Skeletal muscle tissue (tissue), 4 donors: ENCODE measurements around the gene KRTAP4-3. TPM values are rescaled to one million over a fixed set of nuclear protein-coding genes. Genes with fewer than 3 reads are reported as not detected.

Source experiments
- H3K27ac ChIP-seq: one replicate; pipeline ENCODE4 v1.7.0; 2013; ENCODE audit warnings: mild to moderate bottlenecking, low read depth, low read length, inconsistent platforms
- H3K27me3 ChIP-seq, 3 donors: one replicate each; pipeline ENCODE4 v1.7.0; 2013; ENCODE audit warnings: low read length in 3 of 3; ENCODE audit not compliant: control insufficient read depth in 3 of 3, insufficient read depth in 3 of 3
- H3K36me3 ChIP-seq, 3 donors: one replicate each; pipeline ENCODE4 v1.7.0; 2013; ENCODE audit warnings: low read length in 3 of 3; ENCODE audit not compliant: control insufficient read depth in 3 of 3, insufficient read depth in 3 of 3
- H3K4me1 ChIP-seq, 3 donors: one replicate each; pipeline ENCODE4 v1.7.0; 2013; ENCODE audit warnings: low read length in 3 of 3, mild to moderate bottlenecking in 3 of 3; ENCODE audit not compliant: control insufficient read depth in 3 of 3, insufficient read depth in 3 of 3
- H3K4me3 ChIP-seq, 3 donors: one replicate each; pipeline ENCODE4 v1.7.0; 2013; ENCODE audit warnings: low read length in 3 of 3
- H3K9ac ChIP-seq, 3 donors: one replicate each; pipeline ENCODE4 v1.7.0; 2013; ENCODE audit warnings: low read length in 3 of 3, mild to moderate bottlenecking in 3 of 3, moderate library complexity in 2 of 3, low read depth in 1 of 3
- H3K9me3 ChIP-seq, 3 donors: one replicate each; pipeline ENCODE4 v1.7.0; 2013; ENCODE audit warnings: low read length in 3 of 3; ENCODE audit not compliant: control insufficient read depth in 3 of 3
- total RNA-seq: library from RNA; depleted of rRNA; stranded (reverse); fragments of >200 nt; gene quantifications from one replicate; pipeline ENCODE4 v1.2.3, GENCODE V29; 2014
- donor health status: Osteomylitis.

The KRTAP4-3 gene
- total RNA-seq, 1 donor from 2014 or later, result not detected

- H3K4me1 ChIP-seq, result no peaks in the 10 kb centered on the region
- H3K27me3 ChIP-seq, result peaks cover 3 to 9% (median 5%) of the 10 kb centered on the region in 3 donors
- no peaks in the 10 kb centered on the region for H3K36me3 ChIP-seq
- no peak within 1 kb of the TSS for H3K9ac ChIP-seq
- no peak within 1 kb of the TSS for H3K4me3 ChIP-seq
- H3K9me3 ChIP-seq, result no peaks in the 10 kb centered on the region
- H3K27ac ChIP-seq, result no peak within 1 kb of the TSS
These were observed 16.5 kb upstream of the KRTAP4-3 start, which contains the start of gene KRTAP4-1 for GRCh38 chr17:41184480-41184961. Gene KRTAP4-1 (minus strand): TSS chr17:41184911. CDS start chr17:41184854, 57 bp downstream.

- Histone ChIP-seq H3K27ac (no peak overlapping the region), H3K4me1 (no peaks in the 10 kb centered on the region), H3K9me3 (no peaks in the 10 kb centered on the region), H3K27me3 (peaks cover 5 to 9% (median 7%) of the 10 kb centered on the region in 3 donors), H3K9ac (no peak overlapping the region), H3K36me3 (no peaks in the 10 kb centered on the region), H3K4me3 (no peak overlapping the region)
These were observed 11.0 kb upstream of the KRTAP4-3 start for GRCh38 chr17:41178843-41179616.

GRCh38 chr17:41178341-41178740 lies 10.3 kb upstream of the KRTAP4-3 start:
- Histone ChIP-seq H3K9ac (no peak overlapping the region), H3K36me3 (no peaks in the 10 kb centered on the region), H3K27ac (no peak overlapping the region), H3K4me1 (no peaks in the 10 kb centered on the region), H3K9me3 (no peaks in the 10 kb centered on the region), H3K27me3 (peaks cover 5 to 9% (median 7%) of the 10 kb centered on the region in 3 donors), H3K4me3 (no peak overlapping the region)

GRCh38 chr17:41177727-41178271 lies 9.8 kb upstream of the KRTAP4-3 start, which contains the start of gene KRTAP4-2:
Gene KRTAP4-2 (minus strand): TSS chr17:41178221. CDS start chr17:41178164, 57 bp downstream.
- peaks cover 5 to 9% (median 7%) of the 10 kb centered on the region in 3 donors for H3K27me3 ChIP-seq
- no peak within 1 kb of the TSS for H3K4me3 ChIP-seq
- no peaks in the 10 kb centered on the region for H3K4me1 ChIP-seq
- no peak within 1 kb of the TSS for H3K27ac ChIP-seq
- no peaks in the 10 kb centered on the region for H3K36me3 ChIP-seq
- H3K9ac ChIP-seq, result no peak within 1 kb of the TSS
- H3K9me3 ChIP-seq, result no peaks in the 10 kb centered on the region

- H3K36me3 ChIP-seq, result no peaks in the 10 kb centered on the region
- peaks cover 5 to 9% (median 7%) of the 10 kb centered on the region in 3 donors for H3K27me3 ChIP-seq
- no peak overlapping the region for H3K9ac ChIP-seq
- no peak overlapping the region for H3K4me3 ChIP-seq
- H3K4me1 ChIP-seq, result no peaks in the 10 kb centered on the region
- no peaks in the 10 kb centered on the region for H3K9me3 ChIP-seq
- no peak overlapping the region for H3K27ac ChIP-seq
These were observed 8.8 kb upstream of the KRTAP4-3 start for GRCh38 chr17:41176744-41177387.

- Histone ChIP-seq H3K4me3 (no peak overlapping the region), H3K4me1 (no peaks in the 10 kb centered on the region), H3K27me3 (peaks cover 5 to 7% (median 5%) of the 10 kb centered on the region in 3 donors), H3K9me3 (no peaks in the 10 kb centered on the region), H3K9ac (no peak overlapping the region), H3K36me3 (no peaks in the 10 kb centered on the region), H3K27ac (no peak overlapping the region)
These were observed 3.9 kb upstream of the KRTAP4-3 start for GRCh38 chr17:41171886-41172285.

GRCh38 chr17:41167561-41167960 lies 460 bp downstream of the KRTAP4-3 start:
- H3K27me3 ChIP-seq, result peaks cover 0 to 5% (median 0%) of the 10 kb centered on the region in 3 donors

GRCh38 chr17:41163828-41164227 lies 4.2 kb downstream of the KRTAP4-3 start:
- H3K27ac ChIP-seq, result no peak overlapping the region
- H3K4me1 ChIP-seq, result no peaks in the 10 kb centered on the region
- peaks cover 5 to 14% (median 6%) of the 10 kb centered on the region in 3 donors for H3K27me3 ChIP-seq
- no peak overlapping the region for H3K9ac ChIP-seq
- H3K36me3 ChIP-seq, result no peaks in the 10 kb centered on the region
- no peak overlapping the region for H3K4me3 ChIP-seq
- H3K9me3 ChIP-seq, result no peaks in the 10 kb centered on the region

More at GRCh38 chr17:41167561-41167960, 460 bp downstream of the KRTAP4-3 start:
- Histone ChIP-seq H3K4me3 (no peak overlapping the region), H3K4me1 (no peaks in the 10 kb centered on the region), H3K27ac (no peak overlapping the region), H3K9me3 (no peaks in the 10 kb centered on the region), H3K9ac (no peak overlapping the region), H3K36me3 (no peaks in the 10 kb centered on the region)

- H3K27ac ChIP-seq, result no peak within 1 kb of the TSS
- no peak within 1 kb of the TSS for H3K4me3 ChIP-seq
- peaks cover 5 to 16% (median 8%) of the 10 kb centered on the region in 3 donors for H3K27me3 ChIP-seq
- no peaks in the 10 kb centered on the region for H3K36me3 ChIP-seq
- no peak within 1 kb of the TSS for H3K9ac ChIP-seq
- H3K9me3 ChIP-seq, result no peaks in the 10 kb centered on the region
- H3K4me1 ChIP-seq, result no peaks in the 10 kb centered on the region
These were observed 7.4 kb downstream of the KRTAP4-3 start, which contains the start of gene KRTAP4-4 for GRCh38 chr17:41160648-41161047. Gene KRTAP4-4 (minus strand): TSS chr17:41160748. CDS start chr17:41160691, 57 bp downstream.
